GM12878 (cell line): ENCODE data around the gene DTX3. TPM values are rescaled to one million over a fixed set of nuclear protein-coding genes. Genes with fewer than 3 reads are reported as not detected.
A peak's percentile ranks its signal among the peaks of the same experiment; 100 is the strongest.

ENCODE experiments used
- CREB1 ChIP-seq: IDR thresholded peaks from 2 replicates; pipeline ENCODE4 v1.6.1; 2012; ENCODE audit warnings: low read depth, mild to moderate bottlenecking, inconsistent platforms
- ELK1 ChIP-seq: IDR thresholded peaks from 2 replicates; pipeline ENCODE4 v1.6.1; 2012; ENCODE audit warnings: low read depth, low read length, improper control_type of control experiment
- ESRRA ChIP-seq: IDR thresholded peaks from 2 replicates; pipeline ENCODE4 v1.6.1; 2012; ENCODE audit warnings: mild to moderate bottlenecking, low read length, improper control_type of control experiment
- IKZF1 ChIP-seq: fragments of 450-650 bp; conservative IDR thresholded peaks from 2 replicates; pipeline ENCODE4 v1.6.1; 2017; ENCODE audit warnings: antibody characterized with exemption, mild to moderate bottlenecking
- NFYB ChIP-seq: IDR thresholded peaks from 2 replicates; pipeline ENCODE4 v1.6.1; 2011; ENCODE audit warnings: low read depth, mild to moderate bottlenecking, low read length, improper control_type of control experiment, moderate library complexity; ENCODE audit not compliant: insufficient read depth
- PML ChIP-seq: IDR thresholded peaks from 2 replicates; pipeline ENCODE4 v1.6.1; 2012; ENCODE audit warnings: low read length, inconsistent platforms
- SMC3 ChIP-seq: IDR thresholded peaks from 2 replicates; pipeline ENCODE4 v1.6.1; 2011; ENCODE audit warnings: low read length, improper control_type of control experiment, borderline replicate concordance
- YBX1 ChIP-seq: fragments of 450-650 bp; IDR thresholded peaks from 2 replicates; pipeline ENCODE4 v1.6.1; 2016; ENCODE audit warnings: antibody characterized with exemption
- ZNF687 ChIP-seq: fragments of 450-650 bp; IDR thresholded peaks from 2 replicates; pipeline ENCODE4 v1.6.1; 2017; ENCODE audit warnings: mild to moderate bottlenecking, moderate library complexity
- polyA plus RNA-seq, 11 experiments: library from polyadenylated mRNA; depleted of rRNA in 4 of 11; unstranded in 6 of 11; stranded (reverse) in 5 of 11; fragments of >200 nt; fragmentation: Nextera tagmentation in 4 of 11; fragmentation: Illumina TruSeq in 1 of 11; extraction: Ambion mirVana in 4 of 11; extraction: Trizol in 1 of 11; gene quantifications; 1 replicate in 1 of 11; 2 replicates in 10 of 11; pipeline versions ENCODE4 v1.2.1 to v1.2.3, GENCODE V29; 2011 to 2016; ENCODE audit warnings: inconsistent platforms in 2 of 11, missing spikeins in 2 of 11, low read depth in 1 of 11
- total RNA-seq, 4 experiments: library from RNA; depleted of rRNA in 3 of 4; stranded (reverse); fragments of >200 nt in 3 of 4; fragmentation: Illumina TruSeq in 1 of 4; extraction: Trizol in 1 of 4; gene quantifications; 2 replicates each; pipeline versions ENCODE4 v1.2.1 to v1.2.3, GENCODE V29; 2013 to 2021
- TF ChIP-seq, protein P1 (sequence below): fragments of 450-650 bp; formaldehyde crosslinking; IDR thresholded peaks from 2 replicates; pipeline ENCODE4 v1.5.0; 2022; ENCODE audit warnings: mild to moderate bottlenecking, missing genetic modification characterization
- TF ChIP-seq, protein P2 (sequence below): IDR thresholded peaks from 2 replicates; pipeline ENCODE4 v1.6.1; 2011; ENCODE audit warnings: borderline replicate concordance, low read depth, mild to moderate bottlenecking, moderate library complexity, low read length; ENCODE audit not compliant: insufficient read depth, poor library complexity, severe bottlenecking
- TF ChIP-seq, protein P3 (sequence below): IDR thresholded peaks from 2 replicates; pipeline ENCODE4 v1.6.1; 2011; ENCODE audit warnings: low read depth, mild to moderate bottlenecking, low read length, moderate library complexity, borderline replicate concordance; ENCODE audit errors: extremely low read depth
- TF ChIP-seq, protein P4 (sequence below): fragments of 450-650 bp; IDR thresholded peaks from 2 replicates; pipeline ENCODE4 v1.6.1; 2017; ENCODE audit warnings: mild to moderate bottlenecking, low read depth, inconsistent platforms; ENCODE audit not compliant: poor library complexity, severe bottlenecking

DTX3 gene
- total and polyA plus RNA-seq, 10 of the 15 experiments (the other 5 are each of a cell fraction or from before 2014, with no cell fraction given), result 1.1 to 13.6 (median 5.6) TPM

DNA sequence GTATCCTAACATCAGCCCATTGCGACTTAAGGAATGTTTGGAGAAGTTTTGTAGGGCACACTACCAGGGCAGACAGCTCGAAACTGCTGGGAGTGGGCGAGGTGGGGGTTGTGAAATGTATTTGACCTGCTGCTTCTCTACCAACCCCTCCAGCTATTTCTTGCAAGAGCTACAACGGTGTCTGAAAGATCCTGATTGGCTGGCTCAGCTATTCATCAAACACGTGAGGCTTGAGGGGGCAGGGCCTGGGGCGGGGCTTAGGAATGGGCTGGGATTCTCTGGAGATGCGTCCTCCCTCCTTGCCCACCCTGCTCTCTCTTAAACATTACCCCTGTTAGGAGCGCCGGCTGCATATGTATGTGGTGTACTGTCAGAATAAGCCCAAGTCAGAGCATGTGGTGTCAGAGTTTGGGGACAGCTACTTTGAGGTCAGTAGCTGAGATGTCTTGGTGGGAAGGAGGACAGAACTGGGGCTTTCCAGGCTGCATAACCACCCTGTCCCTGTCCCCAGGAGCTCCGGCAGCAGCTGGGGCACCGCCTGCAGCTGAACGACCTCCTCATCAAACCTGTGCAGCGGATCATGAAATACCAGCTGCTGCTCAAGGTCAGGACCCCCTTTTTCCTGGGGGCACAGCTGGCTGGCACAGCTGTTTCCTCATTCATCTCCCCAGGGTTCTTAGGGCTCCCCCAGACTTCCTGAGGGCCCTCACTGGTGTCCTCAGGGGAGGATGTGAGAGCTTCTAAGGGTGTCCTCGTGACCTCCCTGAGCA is 9.7 kb downstream of the DTX3 start (continued):
- TF ChIP-seq, protein P1, sequence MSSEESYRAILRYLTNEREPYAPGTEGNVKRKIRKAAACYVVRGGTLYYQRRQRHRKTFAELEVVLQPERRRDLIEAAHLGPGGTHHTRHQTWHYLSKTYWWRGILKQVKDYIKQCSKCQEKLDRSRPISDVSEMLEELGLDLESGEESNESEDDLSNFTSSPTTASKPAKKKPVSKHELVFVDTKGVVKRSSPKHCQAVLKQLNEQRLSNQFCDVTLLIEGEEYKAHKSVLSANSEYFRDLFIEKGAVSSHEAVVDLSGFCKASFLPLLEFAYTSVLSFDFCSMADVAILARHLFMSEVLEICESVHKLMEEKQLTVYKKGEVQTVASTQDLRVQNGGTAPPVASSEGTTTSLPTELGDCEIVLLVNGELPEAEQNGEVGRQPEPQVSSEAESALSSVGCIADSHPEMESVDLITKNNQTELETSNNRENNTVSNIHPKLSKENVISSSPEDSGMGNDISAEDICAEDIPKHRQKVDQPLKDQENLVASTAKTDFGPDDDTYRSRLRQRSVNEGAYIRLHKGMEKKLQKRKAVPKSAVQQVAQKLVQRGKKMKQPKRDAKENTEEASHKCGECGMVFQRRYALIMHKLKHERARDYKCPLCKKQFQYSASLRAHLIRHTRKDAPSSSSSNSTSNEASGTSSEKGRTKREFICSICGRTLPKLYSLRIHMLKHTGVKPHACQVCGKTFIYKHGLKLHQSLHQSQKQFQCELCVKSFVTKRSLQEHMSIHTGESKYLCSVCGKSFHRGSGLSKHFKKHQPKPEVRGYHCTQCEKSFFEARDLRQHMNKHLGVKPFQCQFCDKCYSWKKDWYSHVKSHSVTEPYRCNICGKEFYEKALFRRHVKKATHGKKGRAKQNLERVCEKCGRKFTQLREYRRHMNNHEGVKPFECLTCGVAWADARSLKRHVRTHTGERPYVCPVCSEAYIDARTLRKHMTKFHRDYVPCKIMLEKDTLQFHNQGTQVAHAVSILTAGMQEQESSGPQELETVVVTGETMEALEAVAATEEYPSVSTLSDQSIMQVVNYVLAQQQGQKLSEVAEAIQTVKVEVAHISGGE, result no peak
- TF ChIP-seq ESRRA, result no peak
- TF ChIP-seq, protein P2, sequence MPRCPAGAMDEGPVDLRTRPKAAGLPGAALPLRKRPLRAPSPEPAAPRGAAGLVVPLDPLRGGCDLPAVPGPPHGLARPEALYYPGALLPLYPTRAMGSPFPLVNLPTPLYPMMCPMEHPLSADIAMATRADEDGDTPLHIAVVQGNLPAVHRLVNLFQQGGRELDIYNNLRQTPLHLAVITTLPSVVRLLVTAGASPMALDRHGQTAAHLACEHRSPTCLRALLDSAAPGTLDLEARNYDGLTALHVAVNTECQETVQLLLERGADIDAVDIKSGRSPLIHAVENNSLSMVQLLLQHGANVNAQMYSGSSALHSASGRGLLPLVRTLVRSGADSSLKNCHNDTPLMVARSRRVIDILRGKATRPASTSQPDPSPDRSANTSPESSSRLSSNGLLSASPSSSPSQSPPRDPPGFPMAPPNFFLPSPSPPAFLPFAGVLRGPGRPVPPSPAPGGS, result no peak
- TF ChIP-seq CREB1, result peak; percentile 61; the same call in 1 of the 2 replicates
- TF ChIP-seq, protein P3, sequence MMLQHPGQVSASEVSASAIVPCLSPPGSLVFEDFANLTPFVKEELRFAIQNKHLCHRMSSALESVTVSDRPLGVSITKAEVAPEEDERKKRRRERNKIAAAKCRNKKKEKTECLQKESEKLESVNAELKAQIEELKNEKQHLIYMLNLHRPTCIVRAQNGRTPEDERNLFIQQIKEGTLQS, result 0 out of 2 replicates have a peak, but pooled peaks have one; percentile 24
- TF ChIP-seq ELK1, result no peak
- TF ChIP-seq, protein P4, sequence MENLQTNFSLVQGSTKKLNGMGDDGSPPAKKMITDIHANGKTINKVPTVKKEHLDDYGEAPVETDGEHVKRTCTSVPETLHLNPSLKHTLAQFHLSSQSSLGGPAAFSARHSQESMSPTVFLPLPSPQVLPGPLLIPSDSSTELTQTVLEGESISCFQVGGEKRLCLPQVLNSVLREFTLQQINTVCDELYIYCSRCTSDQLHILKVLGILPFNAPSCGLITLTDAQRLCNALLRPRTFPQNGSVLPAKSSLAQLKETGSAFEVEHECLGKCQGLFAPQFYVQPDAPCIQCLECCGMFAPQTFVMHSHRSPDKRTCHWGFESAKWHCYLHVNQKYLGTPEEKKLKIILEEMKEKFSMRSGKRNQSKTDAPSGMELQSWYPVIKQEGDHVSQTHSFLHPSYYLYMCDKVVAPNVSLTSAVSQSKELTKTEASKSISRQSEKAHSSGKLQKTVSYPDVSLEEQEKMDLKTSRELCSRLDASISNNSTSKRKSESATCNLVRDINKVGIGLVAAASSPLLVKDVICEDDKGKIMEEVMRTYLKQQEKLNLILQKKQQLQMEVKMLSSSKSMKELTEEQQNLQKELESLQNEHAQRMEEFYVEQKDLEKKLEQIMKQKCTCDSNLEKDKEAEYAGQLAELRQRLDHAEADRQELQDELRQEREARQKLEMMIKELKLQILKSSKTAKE, result no peak
- TF ChIP-seq NFYB, result peak; percentile 55; the same call in 1 of the 2 replicates
- no peak for TF ChIP-seq YBX1
- no peak for TF ChIP-seq PML
- TF ChIP-seq IKZF1, result peak; percentile 51
- TF ChIP-seq ZNF687, result peak; percentile 50; the same call in 1 of the 2 replicates
- TF ChIP-seq SMC3, result no peak
